ENCODE results near the gene OR52I2. TPM values are rescaled to one million over a fixed set of nuclear protein-coding genes. Genes with fewer than 3 reads are reported as not detected.
A peak's percentile ranks its signal among the peaks of the same experiment; 100 is the strongest.

The OR52I2 gene
- total RNA-seq, 1 experiment from 2014 or later: not detected

- ChIA-PET CTCF (interaction anchor here (0.6 to 2.5 kb wide), 8 partner anchors 10 to 1007 kb away, joined by 3 to 13 read pairs (median 6); no protein-coding TSS in a partner anchor), POLR2A (no interaction called here)
- intact Hi-C loops (cut with micrococcal nuclease; ENCODE audit: unreplicated experiment) (loop anchor here (1.0 to 10.0 kb wide), 3 partner anchors 190 to 458 kb away; no protein-coding TSS in a partner anchor), in situ Hi-C loops (cut with HindIII; ENCODE audit: low pct_unique_long_range_greater_than_20kb, low sequenced_read_pairs) (no loop called here)
- Histone ChIP-seq H3K4me3 (ENCODE audit: low read depth in 2 of 2, low read length in 2 of 2) (peak within 1 kb of the TSS in 1 of 2 experiments; percentile 34; a peak in 2 of 4 replicates), H3K27ac (ENCODE audit: low read length) (no peak within 1 kb of the TSS), H3K27me3 (ENCODE audit: control insufficient read depth, insufficient read depth, low read length) (peaks cover 6% of the 10 kb centered on the region; the same call in 1 of the 2 replicates), H3K36me3 (ENCODE audit: control insufficient read depth, insufficient read depth, low read length) (no peaks in the 10 kb centered on the region), H3K4me1 (ENCODE audit: control insufficient read depth, insufficient read depth, low read length) (no peaks in the 10 kb centered on the region), H3K9me3 (ENCODE audit: control insufficient read depth, insufficient read depth, low read depth, low read length) (no peaks in the 10 kb centered on the region)
- DNase-seq (ENCODE audit: low read depth, low spot score): peak; percentile 75
- ATAC-seq: peak; percentile 97
- no TSS peak for BruUV-seq (replicated peaks)
- no peak for TF ChIP-seq POLR2AphosphoS5 (IDR thresholded peaks at IDR 0.05; ENCODE audit: low read depth, low read length)
- TF ChIP-seq REST (IDR thresholded peaks at IDR 0.05; ENCODE audit: insufficient read depth in 1 of 2, low read depth in 2 of 2, low read length in 1 of 2): 0 out of 4 replicates have a peak, but pooled peaks of 1 of the 2 experiments have one; percentile 42
- TF ChIP-seq, protein P1, sequence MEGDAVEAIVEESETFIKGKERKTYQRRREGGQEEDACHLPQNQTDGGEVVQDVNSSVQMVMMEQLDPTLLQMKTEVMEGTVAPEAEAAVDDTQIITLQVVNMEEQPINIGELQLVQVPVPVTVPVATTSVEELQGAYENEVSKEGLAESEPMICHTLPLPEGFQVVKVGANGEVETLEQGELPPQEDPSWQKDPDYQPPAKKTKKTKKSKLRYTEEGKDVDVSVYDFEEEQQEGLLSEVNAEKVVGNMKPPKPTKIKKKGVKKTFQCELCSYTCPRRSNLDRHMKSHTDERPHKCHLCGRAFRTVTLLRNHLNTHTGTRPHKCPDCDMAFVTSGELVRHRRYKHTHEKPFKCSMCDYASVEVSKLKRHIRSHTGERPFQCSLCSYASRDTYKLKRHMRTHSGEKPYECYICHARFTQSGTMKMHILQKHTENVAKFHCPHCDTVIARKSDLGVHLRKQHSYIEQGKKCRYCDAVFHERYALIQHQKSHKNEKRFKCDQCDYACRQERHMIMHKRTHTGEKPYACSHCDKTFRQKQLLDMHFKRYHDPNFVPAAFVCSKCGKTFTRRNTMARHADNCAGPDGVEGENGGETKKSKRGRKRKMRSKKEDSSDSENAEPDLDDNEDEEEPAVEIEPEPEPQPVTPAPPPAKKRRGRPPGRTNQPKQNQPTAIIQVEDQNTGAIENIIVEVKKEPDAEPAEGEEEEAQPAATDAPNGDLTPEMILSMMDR (IDR thresholded peaks at IDR 0.05): peak; percentile 97
These were observed 55.6 kb downstream of the OR52I2 start, which contains the start of gene OR51D1 for GRCh38 chr11:4636962-4637661. Gene OR51D1, plus strand, starts transcription at chr11:4637477. Its CDS starts 2,314 bp downstream, at chr11:4639791.

- TF ChIP-seq POLR2AphosphoS5 (IDR thresholded peaks at IDR 0.05; ENCODE audit: low read depth, low read length) (no peak), TCF7L2 (IDR thresholded peaks at IDR 0.05; ENCODE audit: low read depth, low read length) (no peak), SIN3A (IDR thresholded peaks at IDR 0.05; ENCODE audit: borderline replicate concordance, insufficient read depth, low read depth, low read length) (no peak), REST (IDR thresholded peaks at IDR 0.05; ENCODE audit: insufficient read depth in 1 of 2, low read depth in 2 of 2, low read length in 1 of 2) (no peak)
- TF ChIP-seq, protein P1 (IDR thresholded peaks at IDR 0.05): no peak
- in situ Hi-C loops (cut with HindIII; ENCODE audit: low pct_unique_long_range_greater_than_20kb, low sequenced_read_pairs): no loop called here
- H3K36me3 ChIP-seq (ENCODE audit: control insufficient read depth, insufficient read depth, low read length): no peaks in the 10 kb centered on the region
- no peak for DNase-seq (ENCODE audit: low read depth, low spot score)
- H3K27ac ChIP-seq (ENCODE audit: low read length): no peak overlapping the region
- CTCF ChIA-PET: interaction anchor here (1.2 to 2.5 kb wide), 7 partner anchors 10 to 456 kb away, joined by 3 to 13 read pairs (median 7); no protein-coding TSS in a partner anchor
- POLR2A ChIA-PET: no interaction called here
- intact Hi-C loops (cut with micrococcal nuclease; ENCODE audit: unreplicated experiment): loop anchor here (1.0 to 10.0 kb wide), 3 partner anchors 189 to 457 kb away; no protein-coding TSS in a partner anchor
- H3K27me3 ChIP-seq (ENCODE audit: control insufficient read depth, insufficient read depth, low read length): peaks cover 8% of the 10 kb centered on the region; the same call in 1 of the 2 replicates
- no peak overlapping the region for H3K4me3 ChIP-seq (ENCODE audit: low read depth in 2 of 2, low read length in 2 of 2)
- no peaks in the 10 kb centered on the region for H3K9me3 ChIP-seq (ENCODE audit: control insufficient read depth, insufficient read depth, low read depth, low read length)
- ATAC-seq: peak; percentile 18; the same call in 1 of the 2 replicates
- no TSS peak for BruUV-seq (replicated peaks)
- no peaks in the 10 kb centered on the region for H3K4me1 ChIP-seq (ENCODE audit: control insufficient read depth, insufficient read depth, low read length)
These were observed 56.1 kb downstream of the OR52I2 start for GRCh38 chr11:4637662-4638047.

All from Panc1 (cell line).